ENCODE data around the gene PCDHGB4.

DNA sequence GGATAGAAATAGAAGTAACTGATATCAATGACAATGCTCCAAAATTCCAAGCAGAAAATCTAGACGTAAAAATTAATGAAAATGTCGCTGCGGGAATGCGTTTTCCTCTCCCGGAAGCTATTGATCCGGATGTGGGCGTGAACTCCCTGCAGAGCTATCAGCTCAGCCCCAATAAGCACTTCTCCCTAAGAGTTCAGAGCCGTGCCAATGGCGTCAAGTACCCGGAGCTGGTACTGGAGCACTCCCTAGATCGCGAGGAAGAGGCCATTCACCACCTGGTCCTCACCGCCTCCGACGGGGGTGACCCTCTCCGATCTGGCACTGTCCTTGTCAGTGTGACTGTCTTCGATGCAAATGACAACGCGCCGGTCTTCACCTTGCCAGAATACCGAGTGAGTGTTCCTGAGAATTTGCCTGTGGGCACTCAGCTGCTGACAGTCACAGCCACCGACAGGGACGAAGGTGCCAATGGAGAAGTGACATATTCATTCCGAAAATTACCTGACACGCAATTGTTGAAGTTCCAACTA lies 26.1 kb downstream of the PCDHGB4 start:
- TF ChIP-seq, protein P1, sequence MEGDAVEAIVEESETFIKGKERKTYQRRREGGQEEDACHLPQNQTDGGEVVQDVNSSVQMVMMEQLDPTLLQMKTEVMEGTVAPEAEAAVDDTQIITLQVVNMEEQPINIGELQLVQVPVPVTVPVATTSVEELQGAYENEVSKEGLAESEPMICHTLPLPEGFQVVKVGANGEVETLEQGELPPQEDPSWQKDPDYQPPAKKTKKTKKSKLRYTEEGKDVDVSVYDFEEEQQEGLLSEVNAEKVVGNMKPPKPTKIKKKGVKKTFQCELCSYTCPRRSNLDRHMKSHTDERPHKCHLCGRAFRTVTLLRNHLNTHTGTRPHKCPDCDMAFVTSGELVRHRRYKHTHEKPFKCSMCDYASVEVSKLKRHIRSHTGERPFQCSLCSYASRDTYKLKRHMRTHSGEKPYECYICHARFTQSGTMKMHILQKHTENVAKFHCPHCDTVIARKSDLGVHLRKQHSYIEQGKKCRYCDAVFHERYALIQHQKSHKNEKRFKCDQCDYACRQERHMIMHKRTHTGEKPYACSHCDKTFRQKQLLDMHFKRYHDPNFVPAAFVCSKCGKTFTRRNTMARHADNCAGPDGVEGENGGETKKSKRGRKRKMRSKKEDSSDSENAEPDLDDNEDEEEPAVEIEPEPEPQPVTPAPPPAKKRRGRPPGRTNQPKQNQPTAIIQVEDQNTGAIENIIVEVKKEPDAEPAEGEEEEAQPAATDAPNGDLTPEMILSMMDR (IDR thresholded peaks at IDR 0.05 in 2 of 3, conservative IDR thresholded peaks at IDR 0.05 in 1 of 3; ENCODE audit: control insufficient read depth in 2 of 3, extremely low read depth in 1 of 3, insufficient read depth in 1 of 3, low read depth in 3 of 3, low read length in 3 of 3) = no peak
- TF ChIP-seq KAT2A (conservative IDR thresholded peaks at IDR 0.05; ENCODE audit: control insufficient read depth, low read depth, low read length) (no peak), MAX (IDR thresholded peaks at IDR 0.05; ENCODE audit: low read depth, low read length) (no peak), BCLAF1 (IDR thresholded peaks at IDR 0.05) (no peak)

Measured in GM12878 (cell line).